Erythroblast (primary cell): ENCODE data around the gene HS6ST2.

Experiments
- GATA1 ChIP-seq: IDR thresholded peaks from 2 replicates; pipeline ENCODE4 v1.6.1; 2011; ENCODE audit warnings: low read depth, mild to moderate bottlenecking, control low read depth, low read length, moderate library complexity
- POLR2A ChIP-seq: IDR thresholded peaks from 2 replicates; pipeline ENCODE4 v1.6.1; 2011; ENCODE audit warnings: mild to moderate bottlenecking, low read length

DNA sequence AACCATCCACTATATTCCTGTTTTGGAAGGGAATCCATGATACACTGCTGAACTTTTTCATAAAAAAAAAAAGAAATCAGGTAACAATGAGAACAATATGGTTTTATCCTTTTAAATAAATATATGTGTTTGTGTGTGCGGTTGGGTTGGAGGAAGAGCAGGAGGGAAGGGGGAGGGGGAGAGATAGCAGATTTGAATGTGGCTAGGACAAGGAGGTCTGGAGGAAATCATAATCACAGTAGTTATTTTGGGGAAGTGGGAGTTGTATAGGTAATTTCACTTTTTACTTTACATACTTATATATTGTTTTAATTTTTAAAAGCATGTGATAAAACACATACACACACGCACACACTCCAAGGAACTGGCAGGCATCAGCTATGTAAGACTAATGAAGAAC is 335.1 kb downstream of the HS6ST2 start:
- TF ChIP-seq POLR2A: no peak
- TF ChIP-seq GATA1: no peak
